Inflammatory macrophage treated with lipopolysaccharide for 4 hours (primary cell): ENCODE measurements around the gene SLC25A34.
A peak's percentile ranks its signal among the peaks of the same experiment; 100 is the strongest.

Source experiments
- DNase-seq: peaks from one replicate; pipeline ENCODE4 v3.0.0-alpha.2; 2020

SLC25A34 gene

GRCh38 chr1:15733726-15734226, 2.3 kb upstream of the SLC25A34 start:
- DNase-seq: no peak

- no peak for DNase-seq
Measured at GRCh38 chr1:15734296-15734695, 1.8 kb upstream of the SLC25A34 start.

GRCh38 chr1:15734901-15735300, 1.2 kb upstream of the SLC25A34 start:
- no peak for DNase-seq

GRCh38 chr1:15735304-15736037, 587 bp upstream of the SLC25A34 start:
- no peak for DNase-seq

GRCh38 chr1:15736892-15737261, 819 bp downstream of the SLC25A34 start:
- DNase-seq: no peak

GRCh38 chr1:15737324-15738319, 1.6 kb downstream of the SLC25A34 start:
- no peak for DNase-seq

GRCh38 chr1:15738416-15739113, 2.5 kb downstream of the SLC25A34 start:
- no peak for DNase-seq

GRCh38 chr1:15739259-15739658, 3.2 kb downstream of the SLC25A34 start:
- no peak for DNase-seq

- DNase-seq: no peak
Measured at GRCh38 chr1:15739745-15740144, 3.7 kb downstream of the SLC25A34 start.

GRCh38 chr1:15740924-15741850, 5.1 kb downstream of the SLC25A34 start:
- peak; percentile 26 for DNase-seq

- DNase-seq: no peak
Measured at GRCh38 chr1:15742339-15742801, 6.3 kb downstream of the SLC25A34 start, which contains the start of gene TMEM82. TSS of gene TMEM82 (plus strand) at chr1:15742499. CDS start at chr1:15742560, 61 bp downstream.

- no peak for DNase-seq
Measured at GRCh38 chr1:15744122-15744679, 8.1 kb downstream of the SLC25A34 start.

- no peak for DNase-seq
Measured at GRCh38 chr1:15747378-15747777, 11.3 kb downstream of the SLC25A34 start.

- no peak for DNase-seq
Measured at GRCh38 chr1:15748264-15748663, 12.2 kb downstream of the SLC25A34 start.

GRCh38 chr1:15748690-15749398, 12.8 kb downstream of the SLC25A34 start:
- DNase-seq: no peak

GRCh38 chr1:15749399-15750291, 13.6 kb downstream of the SLC25A34 start:
- no peak for DNase-seq

GRCh38 chr1:15750924-15751323, 14.9 kb downstream of the SLC25A34 start:
- DNase-seq: no peak

GRCh38 chr1:15751717-15752116, 15.7 kb downstream of the SLC25A34 start:
- no peak for DNase-seq

- no peak for DNase-seq
Measured at GRCh38 chr1:15753776-15754175, 17.7 kb downstream of the SLC25A34 start.
